ENCODE data around the gene HS6ST2.

The HS6ST2 gene

DNA sequence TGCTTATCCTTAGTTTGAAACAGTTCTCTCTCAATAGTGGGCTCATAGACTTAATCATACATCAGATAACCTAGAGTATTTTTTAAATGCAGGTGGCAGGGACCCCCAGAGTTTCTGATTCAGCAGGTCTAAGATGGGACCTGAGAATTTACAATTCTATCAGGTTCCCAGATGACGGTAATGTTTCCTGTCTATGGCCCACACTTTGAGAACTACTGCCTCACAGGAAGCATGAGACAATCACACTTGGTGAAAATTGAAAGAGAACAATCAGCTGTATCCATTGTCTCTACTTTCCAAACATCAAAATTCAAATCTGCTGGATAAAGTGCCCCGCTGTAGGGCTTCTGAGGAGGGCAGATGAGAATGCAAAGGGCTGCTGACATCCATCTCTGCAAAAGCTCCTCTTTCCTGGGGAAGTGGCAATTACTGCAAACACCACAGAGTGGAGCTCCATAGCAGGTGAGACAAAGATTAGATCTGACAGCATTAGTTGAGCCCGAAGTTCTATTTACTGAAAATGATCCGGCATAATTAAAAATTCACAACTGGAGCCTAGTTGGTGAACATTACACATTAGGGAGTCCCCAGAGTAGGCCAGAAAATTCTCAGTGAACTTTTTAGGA lies 281.8 kb downstream of the HS6ST2 start:
- Histone ChIP-seq H3K36me3 (ENCODE audit: low read depth) (no peaks in the 10 kb centered on the region), H3K4me1 (ENCODE audit: insufficient read depth, poor library complexity, severe bottlenecking) (no peaks in the 10 kb centered on the region), H3K27ac (ENCODE audit: poor library complexity, severe bottlenecking) (no peak overlapping the region), H3K27me3 (ENCODE audit: insufficient read depth, poor library complexity, severe bottlenecking) (no peaks in the 10 kb centered on the region), H3K9me3 (ENCODE audit: severe bottlenecking) (no peaks in the 10 kb centered on the region), H3K4me3 (ENCODE audit: severe bottlenecking) (no peak overlapping the region)
- TF ChIP-seq, protein P1, sequence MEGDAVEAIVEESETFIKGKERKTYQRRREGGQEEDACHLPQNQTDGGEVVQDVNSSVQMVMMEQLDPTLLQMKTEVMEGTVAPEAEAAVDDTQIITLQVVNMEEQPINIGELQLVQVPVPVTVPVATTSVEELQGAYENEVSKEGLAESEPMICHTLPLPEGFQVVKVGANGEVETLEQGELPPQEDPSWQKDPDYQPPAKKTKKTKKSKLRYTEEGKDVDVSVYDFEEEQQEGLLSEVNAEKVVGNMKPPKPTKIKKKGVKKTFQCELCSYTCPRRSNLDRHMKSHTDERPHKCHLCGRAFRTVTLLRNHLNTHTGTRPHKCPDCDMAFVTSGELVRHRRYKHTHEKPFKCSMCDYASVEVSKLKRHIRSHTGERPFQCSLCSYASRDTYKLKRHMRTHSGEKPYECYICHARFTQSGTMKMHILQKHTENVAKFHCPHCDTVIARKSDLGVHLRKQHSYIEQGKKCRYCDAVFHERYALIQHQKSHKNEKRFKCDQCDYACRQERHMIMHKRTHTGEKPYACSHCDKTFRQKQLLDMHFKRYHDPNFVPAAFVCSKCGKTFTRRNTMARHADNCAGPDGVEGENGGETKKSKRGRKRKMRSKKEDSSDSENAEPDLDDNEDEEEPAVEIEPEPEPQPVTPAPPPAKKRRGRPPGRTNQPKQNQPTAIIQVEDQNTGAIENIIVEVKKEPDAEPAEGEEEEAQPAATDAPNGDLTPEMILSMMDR (IDR thresholded peaks at IDR 0.05; ENCODE audit: poor library complexity, severe bottlenecking): no peak
- ATAC-seq (ENCODE audit: low read depth) (no peak), DNase-seq (ENCODE audit: low spot score) (no peak)

DNA sequence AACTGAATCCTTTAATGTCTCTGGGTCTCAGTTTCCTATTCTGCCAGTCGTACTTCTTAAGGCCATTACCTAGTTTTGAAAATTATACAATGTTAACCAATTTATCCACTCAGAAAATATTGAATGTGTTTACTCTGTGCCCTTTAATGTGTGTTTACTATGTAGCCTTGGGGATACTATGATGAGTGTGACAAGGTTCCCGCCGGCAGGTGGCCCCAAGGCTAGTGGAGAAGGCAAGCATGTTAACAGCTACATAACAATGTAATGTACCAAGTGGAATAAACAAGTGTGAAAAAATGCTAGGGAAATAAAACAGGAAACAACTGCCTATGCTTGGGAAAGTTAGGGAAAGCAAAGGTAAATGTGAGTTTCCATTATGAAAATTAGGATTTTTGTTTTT lies 282.3 kb downstream of the HS6ST2 start:
- no peaks in the 10 kb centered on the region for H3K36me3 ChIP-seq (ENCODE audit: low read depth)
- DNase-seq (ENCODE audit: low spot score) (no peak), ATAC-seq (ENCODE audit: low read depth) (no peak)
- no peaks in the 10 kb centered on the region for H3K27me3 ChIP-seq (ENCODE audit: insufficient read depth, poor library complexity, severe bottlenecking)
- no peaks in the 10 kb centered on the region for H3K4me1 ChIP-seq (ENCODE audit: insufficient read depth, poor library complexity, severe bottlenecking)
- H3K27ac ChIP-seq (ENCODE audit: poor library complexity, severe bottlenecking): no peak overlapping the region
- no peak overlapping the region for H3K4me3 ChIP-seq (ENCODE audit: severe bottlenecking)
- H3K9me3 ChIP-seq (ENCODE audit: severe bottlenecking): no peaks in the 10 kb centered on the region
- TF ChIP-seq, protein P1 (IDR thresholded peaks at IDR 0.05; ENCODE audit: poor library complexity, severe bottlenecking): no peak

DNA sequence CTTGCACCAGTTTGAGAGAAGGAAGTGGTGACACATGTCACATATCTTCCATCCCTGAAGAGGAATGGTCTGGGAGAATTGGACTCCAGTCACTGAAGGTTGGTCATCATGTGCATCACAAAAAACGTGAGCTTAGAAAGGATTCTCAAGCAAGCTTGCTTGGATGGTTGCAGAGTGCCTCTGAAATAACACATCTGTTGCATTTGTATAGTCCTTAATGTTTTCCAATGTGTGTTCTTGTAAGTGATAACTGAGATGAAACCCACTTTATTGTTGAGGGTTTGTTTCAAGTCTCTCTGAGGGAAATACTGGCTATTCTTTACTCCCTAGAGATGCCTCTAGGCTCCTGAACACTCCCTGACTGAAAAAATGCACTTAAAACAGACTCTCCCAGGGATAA lies 285.1 kb downstream of the HS6ST2 start:
- DNase-seq (ENCODE audit: low spot score): no peak
- no peaks in the 10 kb centered on the region for H3K27me3 ChIP-seq (ENCODE audit: insufficient read depth, poor library complexity, severe bottlenecking)
- no peak for ATAC-seq (ENCODE audit: low read depth)
- no peak overlapping the region for H3K27ac ChIP-seq (ENCODE audit: poor library complexity, severe bottlenecking)
- H3K9me3 ChIP-seq (ENCODE audit: severe bottlenecking): no peaks in the 10 kb centered on the region
- TF ChIP-seq, protein P1 (IDR thresholded peaks at IDR 0.05; ENCODE audit: poor library complexity, severe bottlenecking): no peak
- H3K4me3 ChIP-seq (ENCODE audit: severe bottlenecking): no peak overlapping the region
- H3K36me3 ChIP-seq (ENCODE audit: low read depth): no peaks in the 10 kb centered on the region
- H3K4me1 ChIP-seq (ENCODE audit: insufficient read depth, poor library complexity, severe bottlenecking): no peaks in the 10 kb centered on the region

DNA sequence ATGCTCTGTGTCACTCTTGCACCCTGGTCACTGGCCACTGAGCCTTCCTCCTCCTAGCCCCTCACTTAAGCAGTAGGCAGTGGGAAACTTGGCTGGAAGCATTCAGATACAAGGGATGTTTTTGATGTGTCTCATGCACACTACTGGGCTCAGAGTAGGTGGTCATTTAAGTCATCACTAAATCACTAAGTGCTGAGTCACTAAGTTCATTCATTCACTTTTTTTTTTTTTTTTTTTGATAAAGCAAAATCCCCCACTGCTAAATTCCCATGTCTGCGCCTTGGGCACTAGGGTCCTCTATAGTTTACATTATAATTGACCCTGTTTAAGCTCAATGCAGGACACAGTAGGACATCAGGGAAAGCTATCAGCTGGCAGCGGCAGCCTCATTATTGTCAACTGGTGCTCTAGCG lies 287.2 kb downstream of the HS6ST2 start:
- Histone ChIP-seq H3K36me3 (ENCODE audit: low read depth) (no peaks in the 10 kb centered on the region), H3K27ac (ENCODE audit: poor library complexity, severe bottlenecking) (no peak overlapping the region), H3K9me3 (ENCODE audit: severe bottlenecking) (no peaks in the 10 kb centered on the region), H3K4me1 (ENCODE audit: insufficient read depth, poor library complexity, severe bottlenecking) (no peaks in the 10 kb centered on the region), H3K4me3 (ENCODE audit: severe bottlenecking) (no peak overlapping the region), H3K27me3 (ENCODE audit: insufficient read depth, poor library complexity, severe bottlenecking) (no peaks in the 10 kb centered on the region)
- ATAC-seq (ENCODE audit: low read depth) (no peak), DNase-seq (ENCODE audit: low spot score) (no peak)
- TF ChIP-seq, protein P1 (IDR thresholded peaks at IDR 0.05; ENCODE audit: poor library complexity, severe bottlenecking): no peak

DNA sequence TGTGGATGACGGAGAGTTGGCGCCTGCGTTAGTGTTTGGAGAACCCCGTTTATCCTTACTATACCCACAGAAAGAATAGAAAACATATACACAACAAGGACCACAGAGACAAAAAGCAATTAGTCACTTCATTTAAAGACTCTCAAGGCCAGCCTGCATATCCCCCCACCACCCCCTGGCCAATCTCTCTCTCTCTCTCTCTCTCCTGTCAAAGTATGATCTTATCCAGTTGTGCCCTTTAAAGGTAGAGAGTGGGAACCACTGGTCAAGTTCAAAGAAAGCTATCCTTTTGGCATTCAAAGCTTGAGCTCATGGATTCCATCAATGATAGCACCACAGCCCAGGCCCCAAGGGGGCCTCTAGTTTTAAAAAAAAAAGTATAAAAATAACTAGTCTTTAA lies 289.3 kb downstream of the HS6ST2 start:
- Histone ChIP-seq H3K4me1 (ENCODE audit: insufficient read depth, poor library complexity, severe bottlenecking) (no peaks in the 10 kb centered on the region), H3K27ac (ENCODE audit: poor library complexity, severe bottlenecking) (no peak overlapping the region), H3K9me3 (ENCODE audit: severe bottlenecking) (no peaks in the 10 kb centered on the region), H3K4me3 (ENCODE audit: severe bottlenecking) (no peak overlapping the region), H3K27me3 (ENCODE audit: insufficient read depth, poor library complexity, severe bottlenecking) (no peaks in the 10 kb centered on the region), H3K36me3 (ENCODE audit: low read depth) (no peaks in the 10 kb centered on the region)
- ATAC-seq (ENCODE audit: low read depth) (no peak), DNase-seq (ENCODE audit: low spot score) (no peak)
- TF ChIP-seq, protein P1 (IDR thresholded peaks at IDR 0.05; ENCODE audit: poor library complexity, severe bottlenecking): no peak

All from RWPE2 (cell line).